BJ (cell line): ENCODE data around the gene NFIA. TPM values are rescaled to one million over a fixed set of nuclear protein-coding genes. Genes with fewer than 3 reads are reported as not detected.

ENCODE experiments used
- CTCF ChIA-PET: fragments of 350-600 bp; formaldehyde crosslinking; extraction: SDS; loops from one replicate; lab custom pipeline; 2021; ENCODE audit warnings: antibody characterized with exemption, inconsistent platforms; lab: Yijun Ruan, JAX
- POLR2A ChIA-PET: fragments of 300-600 bp; sonication (Branson Sonifier 250); formaldehyde crosslinking; extraction: SDS; loops from one replicate; lab custom pipeline; 2021; ENCODE audit warnings: antibody characterized with exemption; lab: Charles Lee
- DNase-seq: peaks from one replicate; pipeline ENCODE4 v3.0.0-alpha.2; 2011; ENCODE audit warnings: low read depth
- H3K27me3 ChIP-seq: 2 replicates; pipeline ENCODE4 v1.6.0; 2011; ENCODE audit warnings: low read length; ENCODE audit not compliant: control insufficient read depth, insufficient read depth
- H3K36me3 ChIP-seq: 2 replicates; pipeline ENCODE4 v1.5.1; 2011; ENCODE audit warnings: low read length; ENCODE audit not compliant: control insufficient read depth, insufficient read depth
- H3K4me3 ChIP-seq: 2 replicates; pipeline ENCODE4 v1.5.1; 2011; ENCODE audit warnings: low read depth, mild to moderate bottlenecking, control low read depth, low read length
- CTCF ChIP-seq: IDR thresholded peaks from 2 replicates; pipeline ENCODE4 v1.5.1; 2011; ENCODE audit warnings: low read depth, mild to moderate bottlenecking, control low read depth, inconsistent platforms, low read length, moderate library complexity; ENCODE audit not compliant: insufficient read depth
- polyA plus RNA-seq: library from polyadenylated mRNA; depleted of rRNA; stranded (reverse); fragments of >200 nt; gene quantifications from 2 replicates; pipeline ENCODE4 v1.2.3, GENCODE V29; 2011

NFIA gene
- polyA plus RNA-seq, 1 experiment: 4.5 TPM

GRCh38 chr1:61208172-61208571 is 125.8 kb downstream of the NFIA start:
- POLR2A ChIA-PET: no interaction called here
- Histone ChIP-seq H3K27me3 (no peaks in the 10 kb centered on the region), H3K4me3 (no peak overlapping the region), H3K36me3 (no peaks in the 10 kb centered on the region)
- CTCF ChIA-PET: no interaction called here
- no peak for TF ChIP-seq CTCF
- no peak for DNase-seq

- Histone ChIP-seq H3K4me3 (no peak overlapping the region), H3K36me3 (no peaks in the 10 kb centered on the region), H3K27me3 (no peaks in the 10 kb centered on the region)
- POLR2A ChIA-PET: no interaction called here
- CTCF ChIA-PET: no interaction called here
- no peak for TF ChIP-seq CTCF
- no peak for DNase-seq
These were observed 126.5 kb downstream of the NFIA start for GRCh38 chr1:61208831-61209230.

DNA sequence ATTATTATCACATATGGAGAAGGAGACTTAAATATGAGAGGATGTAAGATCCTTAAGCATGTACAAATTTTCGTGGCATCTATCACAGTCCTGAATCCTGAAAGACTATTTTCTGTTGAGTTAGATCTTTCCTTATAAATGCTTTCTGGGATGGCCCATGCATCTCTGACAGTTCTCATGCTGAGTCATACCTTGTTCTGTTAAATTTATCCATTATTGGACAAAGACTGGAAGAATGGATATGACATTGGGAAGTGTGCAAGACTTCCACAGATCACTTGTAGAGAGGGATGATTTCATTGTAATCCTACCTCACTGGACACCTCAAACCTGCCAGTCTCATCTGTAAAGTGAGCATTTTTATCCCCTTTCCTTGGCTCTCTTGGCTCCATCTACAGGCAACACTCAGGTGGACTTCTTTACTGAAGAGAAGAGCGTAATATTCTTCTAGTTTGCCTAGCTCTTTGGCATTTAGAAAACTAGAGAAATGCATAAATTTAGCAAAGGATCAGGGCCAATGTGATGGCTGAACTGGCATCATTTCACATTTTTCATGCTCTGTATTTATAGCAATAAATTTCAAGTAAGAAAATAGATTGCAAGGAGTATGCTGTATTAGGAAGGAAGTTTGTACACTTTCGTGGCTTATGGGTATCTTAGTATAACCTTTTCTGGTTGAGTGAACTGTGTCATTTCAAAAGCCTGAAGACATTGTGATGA is 128.2 kb downstream of the NFIA start:
- DNase-seq: no peak
- POLR2A ChIA-PET: no interaction called here
- CTCF ChIA-PET: interaction anchor here (0.7 kb wide), 1 partner anchor 643 kb away, joined by 5 read pairs; no protein-coding TSS in a partner anchor
- H3K4me3 ChIP-seq: no peak overlapping the region
- no peaks in the 10 kb centered on the region for H3K27me3 ChIP-seq
- H3K36me3 ChIP-seq: no peaks in the 10 kb centered on the region
- TF ChIP-seq CTCF: no peak

- ChIA-PET POLR2A (no interaction called here), CTCF (interaction anchor here (0.6 kb wide), 1 partner anchor 568 kb away, joined by 4 read pairs; no protein-coding TSS in a partner anchor)
- Histone ChIP-seq H3K27me3 (no peaks in the 10 kb centered on the region), H3K4me3 (no peak overlapping the region), H3K36me3 (no peaks in the 10 kb centered on the region)
- no peak for TF ChIP-seq CTCF
- no peak for DNase-seq
These were observed 131.1 kb downstream of the NFIA start for GRCh38 chr1:61213245-61214011.

DNA sequence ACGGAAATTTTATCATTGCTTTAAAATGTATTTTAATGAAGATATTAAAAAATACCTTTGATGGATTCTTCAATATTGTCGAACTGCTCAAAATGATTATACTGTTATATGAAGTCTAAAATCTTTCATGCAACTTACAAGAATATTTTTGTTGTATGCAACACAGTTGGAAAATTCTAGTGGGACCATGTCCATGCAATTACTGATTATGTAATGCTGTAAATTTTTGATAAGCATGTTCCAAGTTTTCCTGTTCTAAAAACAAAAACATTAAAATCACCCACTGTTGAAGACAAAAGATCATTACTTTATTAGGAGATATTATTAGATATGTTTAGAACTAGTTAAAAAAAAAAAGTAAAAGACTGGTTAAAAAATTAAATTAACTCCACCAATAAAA is 132.8 kb downstream of the NFIA start:
- no peaks in the 10 kb centered on the region for H3K36me3 ChIP-seq
- H3K27me3 ChIP-seq: no peaks in the 10 kb centered on the region
- no peak for DNase-seq
- CTCF ChIA-PET: no interaction called here
- no peak overlapping the region for H3K4me3 ChIP-seq
- no peak for TF ChIP-seq CTCF
- POLR2A ChIA-PET: no interaction called here
